GM12872 (cell line): ENCODE results near the gene ZBTB48.

ENCODE experiments used
- CTCF ChIP-seq: IDR thresholded peaks from 3 replicates; pipeline ENCODE4 v1.5.1; 2011; ENCODE audit warnings: low read depth, mild to moderate bottlenecking, low read length, moderate library complexity; ENCODE audit not compliant: insufficient read depth

The ZBTB48 gene

GRCh38 chr1:6588893-6589520 is 9.2 kb downstream of the ZBTB48 start:
- TF ChIP-seq CTCF = no peak

GRCh38 chr1:6590046-6590445 is 10.3 kb downstream of the ZBTB48 start:
- TF ChIP-seq CTCF = no peak

- TF ChIP-seq CTCF = no peak
Observed at GRCh38 chr1:6591222-6591621, 11.4 kb downstream of the ZBTB48 start.

- no peak for TF ChIP-seq CTCF
Observed at GRCh38 chr1:6591644-6592043, 11.8 kb downstream of the ZBTB48 start.

GRCh38 chr1:6592441-6592840 is 12.6 kb downstream of the ZBTB48 start:
- no peak for TF ChIP-seq CTCF

GRCh38 chr1:6592865-6593593 is 13.2 kb downstream of the ZBTB48 start:
- no peak for TF ChIP-seq CTCF

GRCh38 chr1:6593810-6594209 is 14.0 kb downstream of the ZBTB48 start:
- no peak for TF ChIP-seq CTCF
